GM18909 (cell line): ENCODE data around the gene SOCS7.
"Not testable (repeated sequence)": the region's sequence is repeated elsewhere in the genome, so short reads cannot be mapped to it uniquely, and the experiment has no call there.

Experiments used
- ATAC-seq: cut with Tn5 transposase; IDR thresholded peaks from one replicate; pipeline ENCODE4 v1.9.1; 2021; ENCODE audit warnings: mild to moderate bottlenecking; ENCODE audit not compliant: unreplicated experiment, poor library complexity

SOCS7 gene

GRCh38 chr17:38435795-38436194 lies 84.2 kb downstream of the SOCS7 start:
- no peak for ATAC-seq

DNA sequence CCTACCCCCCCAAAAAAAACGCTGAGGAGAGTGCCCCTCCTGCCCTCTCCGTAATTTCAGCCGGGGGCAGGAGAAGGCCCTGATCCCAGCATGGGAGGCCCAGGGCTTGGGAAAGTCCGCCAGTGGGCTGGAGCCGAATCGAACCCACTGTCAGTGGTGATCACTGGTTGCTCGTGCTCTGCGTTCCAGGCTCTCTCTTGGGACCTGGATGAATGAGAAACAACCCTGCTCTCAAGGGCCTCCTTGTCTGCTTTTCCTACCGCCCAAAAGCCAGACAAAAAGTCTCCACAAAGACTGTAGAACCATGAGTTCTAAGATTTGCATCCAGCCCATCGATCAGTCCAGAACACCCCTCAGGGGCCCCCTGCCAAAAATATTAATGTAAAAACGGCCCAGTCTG lies 84.7 kb downstream of the SOCS7 start:
- no peak for ATAC-seq

DNA sequence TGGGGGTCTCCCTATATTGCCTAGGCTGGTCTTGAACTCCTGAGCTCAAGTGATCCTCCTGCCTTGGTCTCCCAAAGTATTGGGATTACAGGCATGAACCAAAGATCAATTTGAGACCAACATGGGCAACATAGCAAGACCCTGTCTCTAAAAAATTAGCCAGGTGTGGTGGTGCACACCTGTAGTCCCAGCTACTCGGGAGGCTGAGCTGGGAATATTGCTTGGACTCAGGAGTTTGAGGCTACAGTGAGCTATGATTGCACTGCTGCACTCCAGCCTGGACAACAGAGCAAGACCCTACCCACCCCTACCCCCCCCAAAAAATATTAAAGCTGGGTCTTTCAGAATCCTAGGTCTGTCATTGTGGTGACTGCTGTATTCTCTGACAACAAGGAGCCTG lies 85.7 kb downstream of the SOCS7 start:
- ATAC-seq, result not testable (repeated sequence)

DNA sequence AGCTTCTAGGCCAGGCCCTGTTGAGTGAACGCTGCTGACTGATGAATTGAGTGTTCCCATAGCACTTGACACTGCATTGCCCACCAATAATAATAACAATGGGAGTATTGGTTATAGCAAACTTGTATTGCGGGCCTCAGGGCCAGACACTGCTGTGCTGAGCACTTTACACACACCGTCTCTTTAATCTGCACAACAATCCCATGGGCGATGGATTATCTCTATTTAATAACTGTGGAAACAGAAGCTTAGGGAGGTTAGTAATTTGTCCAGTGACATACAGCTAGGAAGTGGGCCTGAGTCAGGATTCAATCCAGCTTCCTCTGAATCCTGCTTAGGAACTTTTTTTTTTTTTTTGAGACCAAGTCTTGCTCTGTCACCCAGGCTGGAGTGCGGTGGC lies 87.8 kb downstream of the SOCS7 start:
- no peak for ATAC-seq

DNA sequence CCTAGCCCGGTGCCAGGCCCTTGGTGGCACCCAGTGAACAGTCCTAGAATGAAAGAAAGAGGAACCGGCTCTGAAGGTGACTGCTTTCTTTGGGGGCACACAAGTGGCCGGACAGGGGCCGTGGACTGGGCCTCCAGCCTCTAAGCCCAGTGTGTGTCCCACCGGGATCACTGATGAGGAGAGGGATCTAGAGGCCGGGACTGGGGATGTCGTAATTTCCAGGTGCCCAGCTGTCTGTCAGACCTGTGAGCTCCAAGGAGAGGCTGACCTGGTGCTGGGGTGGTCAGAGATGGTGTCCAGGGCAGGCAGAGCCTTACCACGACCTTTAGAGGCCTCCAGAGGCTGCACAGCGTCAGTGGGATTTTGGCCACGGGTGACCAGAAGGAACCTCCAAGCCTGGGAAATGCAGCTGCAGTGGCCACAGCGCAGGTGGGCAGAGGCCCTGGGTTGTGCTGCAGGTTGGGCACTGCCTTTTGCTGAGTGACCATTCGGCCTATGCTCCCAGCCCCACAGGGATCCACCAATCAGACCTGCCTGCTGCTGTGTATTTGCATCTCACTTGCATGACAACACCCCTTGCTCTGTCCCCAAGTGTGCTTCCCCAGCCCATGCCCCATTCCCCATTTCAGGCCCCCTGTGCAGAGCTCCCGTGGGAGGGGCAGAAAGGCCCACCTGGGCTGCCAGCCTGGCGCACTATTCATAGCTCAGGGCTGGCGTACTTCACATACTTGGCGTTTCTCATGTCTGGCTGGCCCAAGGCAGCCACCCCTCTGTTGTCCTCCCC lies 89.2 kb downstream of the SOCS7 start:
- no peak for ATAC-seq

DNA sequence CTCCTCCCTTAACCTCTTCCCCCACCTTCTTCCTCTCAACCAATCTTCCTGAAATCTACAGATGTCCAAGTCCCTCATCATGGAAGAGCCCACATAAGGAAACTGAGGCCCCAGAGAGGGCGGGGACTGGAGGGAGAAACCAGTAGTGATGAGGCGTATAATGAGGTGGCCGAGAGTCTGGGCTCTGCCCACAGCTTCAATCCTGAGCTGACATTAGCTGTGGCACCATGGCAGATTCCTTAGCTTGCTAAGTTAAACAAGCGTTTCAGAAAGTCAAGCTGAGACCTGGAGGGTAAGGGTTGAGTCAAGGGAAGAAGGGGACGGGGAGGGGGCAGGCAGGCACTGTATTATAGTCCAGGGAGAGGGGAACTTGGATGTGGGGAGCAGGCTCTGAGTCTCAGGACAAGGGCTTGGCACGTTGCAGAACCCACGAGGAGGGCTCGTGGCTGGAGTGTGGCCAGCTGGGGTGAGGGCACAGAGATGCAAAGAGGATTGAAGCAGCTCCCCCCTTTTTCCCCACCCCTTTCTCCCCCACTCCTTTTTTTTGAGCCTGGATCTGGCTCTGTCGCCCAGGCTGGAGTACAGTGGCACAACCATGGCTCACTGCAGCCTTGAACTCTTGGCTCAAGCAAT lies 89.9 kb downstream of the SOCS7 start:
- ATAC-seq, result no peak

DNA sequence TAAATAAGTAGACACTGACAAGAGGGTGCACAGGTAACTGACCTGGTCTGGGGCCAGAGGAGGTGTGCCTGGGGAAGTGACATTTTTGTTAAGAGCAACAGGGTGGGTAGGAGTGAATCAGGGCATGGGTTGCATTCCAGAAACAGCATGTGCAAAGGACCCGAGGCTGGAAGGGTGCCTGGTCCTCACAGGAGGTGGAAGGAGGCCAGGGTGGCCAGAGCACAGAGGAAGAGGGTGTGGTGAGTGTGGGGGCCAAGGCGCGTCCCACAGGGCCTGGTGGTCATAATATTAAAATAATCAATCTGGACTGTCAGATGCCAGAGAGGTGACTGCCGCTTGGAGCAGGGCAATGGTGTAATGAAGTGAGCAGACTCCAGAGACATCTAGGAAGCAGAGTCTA lies 90.9 kb downstream of the SOCS7 start:
- no peak for ATAC-seq

DNA sequence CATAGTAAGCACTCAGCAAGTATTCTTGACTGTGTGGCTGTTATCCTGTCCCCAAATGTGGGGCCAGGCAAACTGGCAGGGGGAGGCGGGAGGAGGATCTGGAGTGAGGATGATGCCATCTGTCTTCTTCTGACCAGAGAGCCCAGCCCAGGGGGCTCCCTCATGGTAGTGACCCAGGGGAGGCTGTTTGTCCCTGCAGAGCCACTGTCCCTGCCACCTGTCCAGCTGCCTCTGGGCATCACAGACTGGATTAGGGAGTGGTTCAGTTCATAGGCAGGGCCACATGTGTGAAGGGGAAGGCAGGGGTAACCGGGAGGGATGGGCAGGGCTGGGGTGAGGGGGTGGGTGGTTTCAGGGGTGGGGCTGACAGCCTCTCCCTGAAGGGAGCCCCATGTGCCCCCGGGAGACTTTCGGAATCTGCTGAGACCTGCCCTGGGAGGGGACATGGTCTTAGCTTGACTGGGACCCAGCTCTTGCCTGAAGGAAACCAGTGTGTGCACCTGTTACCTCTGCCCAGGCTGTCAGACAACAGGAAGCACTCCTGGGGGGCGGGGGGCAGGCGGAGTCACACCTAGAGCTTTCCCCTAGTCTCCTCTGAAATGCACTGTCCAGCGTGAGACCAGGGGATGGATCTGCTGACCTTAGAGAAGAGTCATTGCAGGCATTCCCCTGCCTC lies 91.8 kb downstream of the SOCS7 start:
- no peak for ATAC-seq

- ATAC-seq, result no peak
These were observed 92.5 kb downstream of the SOCS7 start for GRCh38 chr17:38444151-38444550.

- no peak for ATAC-seq
These were observed 96.0 kb downstream of the SOCS7 start for GRCh38 chr17:38447502-38448085.

GRCh38 chr17:38448208-38448771 lies 96.6 kb downstream of the SOCS7 start:
- no peak for ATAC-seq

- ATAC-seq, result no peak
These were observed 97.7 kb downstream of the SOCS7 start for GRCh38 chr17:38449364-38449763.

GRCh38 chr17:38450557-38451029 lies 98.9 kb downstream of the SOCS7 start:
- no peak for ATAC-seq

GRCh38 chr17:38451030-38451839 lies 99.6 kb downstream of the SOCS7 start:
- ATAC-seq, result no peak

DNA sequence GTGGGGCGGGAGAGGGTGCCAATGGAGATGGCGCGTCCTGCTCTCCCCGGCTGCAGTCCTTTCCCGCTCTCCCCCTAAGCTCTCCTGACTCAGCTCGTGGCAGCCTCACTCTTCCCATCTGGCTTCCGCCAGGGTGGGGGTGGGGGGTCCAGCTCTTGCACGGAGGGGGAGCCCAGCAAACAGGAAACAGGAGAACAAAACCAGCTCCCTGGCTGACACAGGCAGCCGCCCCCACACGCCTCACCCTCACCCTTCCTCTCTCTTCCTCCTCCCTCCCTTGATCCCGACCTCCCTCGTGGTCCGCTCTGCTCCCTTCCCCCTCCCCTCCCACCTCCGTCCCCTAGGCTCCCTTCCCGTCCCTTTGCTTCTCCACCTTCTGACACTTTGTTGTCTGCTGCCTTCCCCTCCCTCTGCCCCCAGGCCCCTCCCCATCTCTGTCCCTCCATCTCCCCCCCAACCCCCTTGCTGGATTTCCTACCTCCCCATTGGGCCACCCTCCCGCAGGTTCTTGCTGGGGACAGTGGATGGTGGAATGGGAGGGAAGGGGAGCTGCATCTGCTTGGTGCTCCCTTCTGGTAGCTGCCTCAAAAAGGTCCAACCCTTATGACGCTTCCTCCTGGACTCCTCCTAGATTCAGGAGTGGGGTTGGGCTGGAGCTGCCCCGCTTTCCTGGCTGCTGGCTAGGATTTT lies 100.3 kb downstream of the SOCS7 start:
- no peak for ATAC-seq

- ATAC-seq, result no peak
These were observed 101.1 kb downstream of the SOCS7 start for GRCh38 chr17:38452719-38453118.

- no peak for ATAC-seq
These were observed 102.3 kb downstream of the SOCS7 start for GRCh38 chr17:38453951-38454421.

GRCh38 chr17:38454532-38454931 lies 102.9 kb downstream of the SOCS7 start:
- ATAC-seq, result no peak
